Left lung (tissue), 10 donors: ENCODE results near the gene TBX20. TPM values are rescaled to one million over a fixed set of nuclear protein-coding genes. Genes with fewer than 3 reads are reported as not detected.
"Not testable (repeated sequence)": the region's sequence is repeated elsewhere in the genome, so short reads cannot be mapped to it uniquely, and the experiment has no call there.

Source experiments
- ATAC-seq: fragments of 200-7000 bp; cut with Tn5 transposase; one replicate; pipeline ENCODE4 v1.9.1; 2020; ENCODE audit warnings: moderate library complexity
- DNase-seq, 4 donors: peaks; one replicate each; pipeline ENCODE4 v3.0.0-alpha.2; 2013 to 2020
- H3K27ac ChIP-seq, 2 donors: fragments of 200-600 bp; sonication (generic) in 1 of 2; one replicate each; pipeline versions ENCODE4 v1.5.0 to v1.8.0; 2020 to 2021
- H3K27me3 ChIP-seq, 2 donors: fragments of 200-600 bp; sonication (generic) in 1 of 2; one replicate each; pipeline versions ENCODE4 v1.5.0 to v1.8.0; 2020 to 2021
- H3K36me3 ChIP-seq, 2 donors: fragments of 200-600 bp; sonication (generic) in 1 of 2; one replicate each; pipeline versions ENCODE4 v1.5.0 to v1.8.0; 2020 to 2021
- H3K4me1 ChIP-seq, 2 donors: fragments of 200-600 bp; one replicate each; pipeline ENCODE4 v1.8.0; 2021
- H3K4me3 ChIP-seq, 2 donors: fragments of 200-600 bp; sonication (generic) in 1 of 2; one replicate each; pipeline versions ENCODE4 v1.5.0 to v1.8.0; 2020 to 2021; ENCODE audit warnings: mild to moderate bottlenecking in 1 of 2
- H3K9me3 ChIP-seq, 2 donors: fragments of 200-600 bp; sonication (generic) in 1 of 2; one replicate each; pipeline versions ENCODE4 v1.5.0 to v1.8.0; 2020 to 2021
- CTCF ChIP-seq, 2 donors: fragments of 200-600 bp; sonication (generic) in 1 of 2; IDR thresholded peaks; one replicate each; pipeline versions ENCODE4 v1.5.0 to v1.8.0; 2021; ENCODE audit warnings: antibody characterized with exemption in 2 of 2
- intact Hi-C, 2 donors: fragments of 100-400 bp; cut with DNase I; formaldehyde crosslinking; loops; one replicate each; pipeline versions ENCODE4 v1.11.2 to v1.14.2; 2022
- polyA plus RNA-seq, 6 donors: library from polyadenylated mRNA; unstranded; fragments of 120-200 nt; gene quantifications; one replicate each; pipeline ENCODE4 v1.2.1, GENCODE V29; 2013; ENCODE audit not compliant: insufficient read length in 6 of 6
- total RNA-seq, 2 donors: library from RNA; stranded (reverse); fragmentation: NEBNext Ultra II Directional; extraction: Animal tissue kit (Norgen Biotek cat#: 25700); gene quantifications; one replicate each; pipeline ENCODE4 v1.2.1, GENCODE V29; 2021
- donor health status: DM: no; HTN: yes; CAD: no.
- donor health status: DM: no; HTN: no; CAD: no.

TBX20 gene
- total and polyA plus RNA-seq, 8 donors = 0.09 to 0.12 TPM; not detected in 6

DNA sequence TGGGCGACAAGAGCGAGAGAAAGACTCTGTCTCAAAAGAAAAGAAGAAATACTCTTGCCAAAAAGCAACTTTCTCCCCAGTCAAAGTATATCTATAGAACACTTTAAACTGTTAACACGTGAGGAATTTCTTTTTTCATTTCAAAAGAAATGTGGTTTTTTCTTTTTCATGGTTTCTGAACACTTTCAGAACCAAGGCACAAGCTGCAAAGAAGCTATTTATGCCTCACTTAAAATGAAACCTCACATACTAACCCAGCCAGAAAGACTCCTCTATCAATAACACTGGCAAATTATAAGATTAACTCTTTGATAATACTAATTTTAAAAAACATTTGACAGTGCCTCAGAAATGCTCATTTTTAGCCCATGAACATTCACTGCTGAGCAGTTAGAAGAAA lies 20.9 kb downstream of the TBX20 start:
- Histone ChIP-seq H3K36me3 (no peaks in the 10 kb centered on the region), H3K4me1 (no peaks in the 10 kb centered on the region), H3K27ac (no peak overlapping the region), H3K9me3 (no peaks in the 10 kb centered on the region), H3K27me3 (no peaks in the 10 kb centered on the region), H3K4me3 (no peak overlapping the region)
- TF ChIP-seq CTCF (IDR thresholded peaks at IDR 0.05) = no peak
- DNase-seq (no peak), ATAC-seq (no peak)
- intact Hi-C loops = no loop called here

DNA sequence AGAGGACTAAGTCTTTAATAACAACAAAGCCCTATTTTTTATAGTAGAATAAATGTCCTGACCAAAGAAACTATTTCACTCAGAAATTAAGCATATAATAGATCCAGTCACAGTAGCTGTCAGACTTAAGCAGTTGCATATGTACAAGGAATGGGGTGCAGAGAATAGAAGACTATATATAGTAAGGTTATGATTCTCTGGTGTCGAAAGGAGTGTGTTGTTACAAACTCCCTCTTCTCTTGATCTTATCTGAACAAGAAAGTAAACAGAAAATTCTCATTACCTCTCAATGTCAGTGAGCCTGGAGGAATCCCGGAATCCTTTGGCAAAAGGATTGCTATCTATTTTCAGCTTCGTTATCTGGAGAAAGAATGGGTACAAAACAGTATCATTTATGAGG lies 22.7 kb downstream of the TBX20 start:
- H3K4me3 ChIP-seq, H3K27me3 ChIP-seq, DNase-seq, ATAC-seq, H3K36me3 ChIP-seq, H3K9me3 ChIP-seq, intact Hi-C loops, H3K4me1 ChIP-seq, H3K27ac ChIP-seq: not testable (repeated sequence)

GRCh38 chr7:35229116-35229780 lies 24.7 kb downstream of the TBX20 start:
- H3K4me3 ChIP-seq, H3K9me3 ChIP-seq, H3K36me3 ChIP-seq, intact Hi-C loops, H3K27ac ChIP-seq, ATAC-seq, H3K4me1 ChIP-seq, DNase-seq, H3K27me3 ChIP-seq: not testable (repeated sequence)

GRCh38 chr7:35228496-35229051 lies 25.3 kb downstream of the TBX20 start:
- H3K36me3 ChIP-seq, DNase-seq, H3K4me3 ChIP-seq, intact Hi-C loops, H3K27ac ChIP-seq, H3K27me3 ChIP-seq, H3K9me3 ChIP-seq, ATAC-seq, H3K4me1 ChIP-seq: not testable (repeated sequence)

- not testable (repeated sequence) for H3K27me3 ChIP-seq, ATAC-seq, DNase-seq
Observed at GRCh38 chr7:35227438-35227837, 26.5 kb downstream of the TBX20 start.

DNA sequence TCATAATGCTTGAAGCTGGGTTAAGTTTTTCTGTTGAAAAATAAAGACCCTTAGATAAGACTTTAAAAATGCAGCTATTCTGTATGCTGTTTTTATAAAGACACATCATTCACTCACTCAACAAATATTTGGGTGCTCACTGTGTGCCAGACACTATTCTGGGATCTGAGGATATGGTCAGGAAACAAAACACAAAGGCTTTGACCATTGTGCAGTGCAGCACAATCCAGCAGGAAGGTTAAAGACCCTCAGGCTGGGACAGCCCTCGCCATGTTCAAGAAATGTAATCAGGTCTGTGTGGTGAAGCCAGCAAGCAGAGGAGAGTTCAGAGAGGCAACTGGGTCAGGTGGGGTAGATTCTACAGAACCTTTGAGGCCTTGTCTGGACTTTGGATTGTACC lies 31.5 kb downstream of the TBX20 start:
- ATAC-seq, H3K27me3 ChIP-seq, H3K4me3 ChIP-seq, H3K27ac ChIP-seq, intact Hi-C loops, DNase-seq, H3K4me1 ChIP-seq, H3K9me3 ChIP-seq, H3K36me3 ChIP-seq: not testable (repeated sequence)

More at GRCh38 chr7:35227438-35227837, 26.5 kb downstream of the TBX20 start:
- H3K27ac ChIP-seq, H3K4me3 ChIP-seq, H3K36me3 ChIP-seq, intact Hi-C loops, H3K9me3 ChIP-seq, H3K4me1 ChIP-seq: not testable (repeated sequence)

GRCh38 chr7:35220176-35220575 lies 33.7 kb downstream of the TBX20 start:
- DNase-seq, H3K36me3 ChIP-seq, H3K27me3 ChIP-seq, H3K27ac ChIP-seq, ATAC-seq, H3K9me3 ChIP-seq, intact Hi-C loops, H3K4me3 ChIP-seq, H3K4me1 ChIP-seq: not testable (repeated sequence)

- intact Hi-C loops, DNase-seq, H3K9me3 ChIP-seq, H3K4me1 ChIP-seq, H3K36me3 ChIP-seq, H3K27ac ChIP-seq, ATAC-seq, H3K4me3 ChIP-seq, H3K27me3 ChIP-seq: not testable (repeated sequence)
Observed at GRCh38 chr7:35216033-35216432, 37.9 kb downstream of the TBX20 start.

DNA sequence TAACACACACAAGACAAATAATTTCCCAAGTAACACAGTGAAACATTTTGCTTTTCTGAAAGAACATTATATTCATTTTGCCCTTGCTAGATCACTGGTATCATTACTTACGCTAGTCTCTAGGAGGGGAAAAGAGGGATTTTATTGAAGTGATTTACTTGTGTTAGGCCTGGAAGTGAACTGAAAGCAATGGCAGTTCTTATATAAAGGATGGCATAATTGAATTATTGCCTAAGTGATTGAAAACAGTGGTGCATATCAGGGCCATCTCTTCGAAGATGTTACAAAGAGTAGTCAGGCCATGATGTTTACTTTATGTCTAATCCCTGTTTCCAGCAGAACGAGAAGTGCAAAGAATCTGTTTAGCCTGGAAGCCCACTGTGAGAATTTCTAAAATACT lies 38.8 kb downstream of the TBX20 start:
- DNase-seq, intact Hi-C loops, H3K4me3 ChIP-seq, H3K36me3 ChIP-seq, ATAC-seq, H3K4me1 ChIP-seq, H3K27ac ChIP-seq, H3K9me3 ChIP-seq, H3K27me3 ChIP-seq: not testable (repeated sequence)

- DNase-seq, H3K36me3 ChIP-seq, H3K4me1 ChIP-seq, H3K27ac ChIP-seq, H3K27me3 ChIP-seq, intact Hi-C loops, H3K9me3 ChIP-seq, ATAC-seq, H3K4me3 ChIP-seq: not testable (repeated sequence)
Observed at GRCh38 chr7:35206924-35207323, 47.0 kb downstream of the TBX20 start.

GRCh38 chr7:35204850-35205249 lies 49.0 kb downstream of the TBX20 start:
- DNase-seq, ATAC-seq, H3K27ac ChIP-seq, H3K36me3 ChIP-seq, H3K4me1 ChIP-seq, intact Hi-C loops, H3K27me3 ChIP-seq, H3K9me3 ChIP-seq, H3K4me3 ChIP-seq: not testable (repeated sequence)

- H3K4me1 ChIP-seq, intact Hi-C loops, H3K4me3 ChIP-seq, H3K9me3 ChIP-seq, H3K27me3 ChIP-seq, H3K36me3 ChIP-seq, ATAC-seq, DNase-seq, H3K27ac ChIP-seq: not testable (repeated sequence)
Observed at GRCh38 chr7:35204031-35204430, 49.9 kb downstream of the TBX20 start.

- H3K4me1 ChIP-seq, H3K4me3 ChIP-seq, DNase-seq, intact Hi-C loops, H3K27ac ChIP-seq, H3K9me3 ChIP-seq, ATAC-seq, H3K36me3 ChIP-seq, H3K27me3 ChIP-seq: not testable (repeated sequence)
Observed at GRCh38 chr7:35202353-35202752, 51.5 kb downstream of the TBX20 start.
